HL-60/S4 treated with phorbol 12-myristate 13-acetate at 8.2 ng/mL for 4 days and 3 days (cell line): ENCODE measurements around the gene GRAMD1C.
"Not testable (repeated sequence)": the region's sequence is repeated elsewhere in the genome, so short reads cannot be mapped to it uniquely, and the experiment has no call there.

Experiments
- in situ Hi-C: fragments of 300-500 bp; cut with MboI; formaldehyde crosslinking; loops from 2 replicates; pipeline ENCODE4 v1.15.0; 2022; ENCODE audit warnings: low sequenced_read_pairs

The GRAMD1C gene

DNA sequence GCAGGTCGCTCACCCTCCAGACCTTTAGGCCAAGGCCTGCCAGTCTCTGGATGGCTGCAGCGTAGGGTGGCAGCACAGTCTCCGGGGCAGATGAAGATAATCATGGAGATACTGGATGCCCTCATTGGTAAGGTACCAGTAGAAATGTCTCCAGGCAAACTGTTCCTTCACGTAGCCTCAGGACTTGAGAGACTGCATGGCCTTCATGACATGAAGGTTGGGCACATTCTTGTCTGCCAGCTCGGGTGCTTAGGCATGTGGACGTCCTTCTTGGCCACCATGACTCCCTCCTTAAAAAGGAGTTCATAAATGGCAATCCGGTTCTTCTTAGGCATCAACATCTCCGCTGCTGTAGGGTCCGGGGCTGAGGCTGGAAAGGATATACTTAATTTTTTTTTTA, 11.8 kb downstream of the GRAMD1C start:
- in situ Hi-C loops: not testable (repeated sequence)

DNA sequence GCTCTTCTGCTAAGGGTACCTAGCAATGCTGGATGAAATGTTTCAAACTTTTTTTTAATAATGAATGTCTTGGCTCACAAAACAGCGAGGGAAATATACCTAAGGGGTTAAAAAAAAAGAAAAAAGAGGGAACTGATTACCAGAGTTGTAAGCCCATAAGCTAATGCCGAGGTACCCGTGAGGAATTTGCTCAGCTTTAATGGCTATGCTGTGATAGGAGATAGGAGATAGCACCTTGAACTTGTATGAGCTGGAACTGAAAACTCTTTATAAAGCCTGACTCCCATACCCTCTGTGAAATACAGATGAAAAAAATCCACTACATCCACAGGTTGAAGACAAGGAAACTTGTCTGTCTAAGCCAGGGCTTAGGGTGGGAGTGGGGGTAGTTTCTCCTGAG, 13.9 kb downstream of the GRAMD1C start:
- in situ Hi-C loops: no loop called here

DNA sequence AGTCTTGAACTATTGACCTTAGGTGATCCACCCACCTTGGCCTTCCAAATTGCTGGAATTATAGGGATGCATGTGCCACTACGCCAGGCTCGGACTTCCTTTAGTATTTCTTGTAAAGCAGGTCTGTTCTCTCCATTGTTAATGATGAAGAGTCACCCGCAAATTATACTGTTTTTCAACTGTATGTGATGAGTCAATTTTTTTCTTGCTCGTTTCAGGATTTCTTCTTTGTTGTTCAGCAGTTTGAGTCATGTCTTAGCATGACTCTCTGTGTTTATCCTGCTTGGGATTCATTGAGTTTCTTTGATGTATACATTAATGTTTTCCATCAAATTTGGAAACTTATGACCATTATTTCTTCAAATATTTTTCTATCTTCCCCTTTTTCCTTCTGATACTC, 28.9 kb downstream of the GRAMD1C start:
- in situ Hi-C loops: no loop called here

DNA sequence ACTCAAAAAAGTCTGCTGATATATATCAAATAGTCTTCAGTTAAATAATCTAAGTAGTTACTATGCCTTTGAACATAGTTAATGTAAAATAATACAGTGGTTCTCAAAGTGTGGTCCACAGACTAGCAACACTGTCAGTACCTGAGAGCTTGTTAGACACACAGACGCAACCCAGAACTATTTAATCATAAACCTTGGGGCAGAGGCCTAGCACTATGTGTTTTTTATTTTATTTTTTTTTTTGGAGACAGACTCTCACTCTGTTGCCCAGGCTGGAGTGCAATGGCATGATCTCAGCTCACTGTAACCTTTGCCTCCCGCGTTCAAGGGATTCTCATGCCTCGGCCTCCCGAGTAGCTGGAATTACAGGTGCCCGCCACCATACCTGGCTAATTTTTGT, 34.7 kb downstream of the GRAMD1C start:
- in situ Hi-C loops: no loop called here

DNA sequence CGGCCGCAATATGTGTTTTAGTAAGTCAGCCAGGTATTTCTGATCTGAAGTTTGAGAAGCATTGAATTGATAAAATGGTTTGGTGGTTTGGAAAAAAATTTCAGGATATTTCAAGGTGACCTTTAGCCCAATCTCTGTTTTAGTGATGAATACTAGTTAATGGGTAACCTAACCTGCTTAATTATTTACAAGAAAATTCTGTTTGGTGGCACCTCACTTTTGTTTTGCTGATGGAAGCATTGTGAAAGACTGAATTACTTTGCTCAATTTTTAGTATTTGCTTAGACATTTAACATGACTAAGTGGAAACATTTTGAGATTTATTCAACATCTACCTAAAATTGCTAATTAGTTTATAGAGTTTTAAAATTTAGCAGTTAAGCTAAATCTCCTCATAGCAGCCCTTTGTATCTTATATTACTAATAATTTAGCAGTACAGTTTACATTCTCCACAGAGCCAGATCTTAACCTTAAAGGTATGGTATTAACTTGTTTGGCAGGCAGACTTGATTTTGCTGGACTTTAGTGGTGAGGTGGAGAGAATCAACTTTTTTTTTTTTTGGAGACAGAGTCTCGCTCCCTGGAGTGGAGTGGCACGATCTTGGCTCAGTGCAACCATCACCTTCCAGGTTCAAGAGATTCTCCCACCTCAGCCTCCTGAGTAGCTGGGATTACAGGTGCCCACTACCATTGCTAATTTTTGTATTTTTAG, 35.4 kb downstream of the GRAMD1C start:
- in situ Hi-C loops: no loop called here

DNA sequence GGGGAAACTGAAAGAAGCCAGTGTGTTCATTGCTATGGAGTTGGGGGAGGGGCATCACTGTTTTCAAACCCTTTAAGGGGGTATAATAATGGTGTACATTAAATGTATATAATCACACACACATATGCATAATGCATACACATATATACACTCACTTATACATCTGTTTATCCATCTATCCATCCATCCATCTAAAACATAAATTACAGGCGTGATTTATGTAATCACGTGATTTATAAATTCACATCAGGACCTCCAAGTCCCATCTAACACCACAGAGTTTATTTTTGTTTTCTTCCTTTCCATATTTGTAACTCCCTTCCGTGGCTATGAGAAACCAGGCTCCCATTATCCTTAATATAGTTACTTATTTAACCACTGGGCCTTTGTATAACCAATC, 39.8 kb downstream of the GRAMD1C start:
- in situ Hi-C loops: no loop called here

DNA sequence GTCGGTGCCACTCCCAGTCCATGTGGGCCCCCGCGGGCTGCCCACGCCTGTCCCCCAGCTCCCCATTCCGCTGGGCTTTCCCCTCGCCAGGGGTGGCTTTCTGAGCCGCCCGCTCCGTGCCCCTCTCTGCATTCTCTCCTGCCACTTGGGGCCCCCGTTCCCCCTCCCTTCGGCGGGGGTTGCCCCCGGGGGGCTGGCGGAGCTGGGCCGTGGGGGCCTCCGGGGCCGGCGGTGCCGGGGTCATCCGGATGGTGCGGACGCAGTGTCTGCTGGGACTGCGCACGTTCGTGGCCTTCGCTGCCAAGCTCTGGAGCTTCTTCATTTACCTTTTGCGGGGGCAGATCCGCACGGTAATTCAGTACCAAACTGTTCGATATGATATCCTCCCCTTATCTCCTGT, 46.5 kb downstream of the GRAMD1C start:
- in situ Hi-C loops: no loop called here

DNA sequence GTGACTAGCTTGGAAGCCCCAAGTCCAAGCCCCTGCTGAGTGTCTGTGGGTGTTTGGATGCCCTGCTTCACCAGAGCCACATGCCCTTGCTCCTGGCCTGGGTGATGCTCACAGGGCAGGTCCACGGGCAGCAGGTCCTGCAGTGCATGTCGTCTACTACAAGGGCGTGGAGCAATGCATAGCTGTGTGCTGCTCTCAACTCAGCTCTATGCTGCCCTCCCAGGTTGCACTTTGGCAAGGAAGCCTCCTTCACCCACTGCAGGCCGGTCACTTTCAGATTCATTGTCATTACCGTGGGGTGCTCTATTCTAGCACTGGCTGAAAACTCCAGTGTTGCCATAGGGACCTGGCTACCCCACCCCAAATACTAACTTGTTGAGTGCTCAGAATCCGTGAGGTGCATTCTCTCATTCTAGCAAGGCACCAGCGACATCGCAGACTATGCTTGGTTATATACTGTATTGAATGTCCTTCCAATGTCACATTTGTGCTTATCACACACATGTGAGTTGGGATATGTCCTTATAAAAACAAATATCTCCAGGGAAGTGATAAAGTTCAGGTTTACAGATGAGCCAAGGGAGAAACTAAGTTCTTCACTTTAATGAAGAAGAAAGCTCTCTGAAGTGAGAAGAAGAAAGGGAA, 51.8 kb downstream of the GRAMD1C start:
- in situ Hi-C loops: no loop called here

DNA sequence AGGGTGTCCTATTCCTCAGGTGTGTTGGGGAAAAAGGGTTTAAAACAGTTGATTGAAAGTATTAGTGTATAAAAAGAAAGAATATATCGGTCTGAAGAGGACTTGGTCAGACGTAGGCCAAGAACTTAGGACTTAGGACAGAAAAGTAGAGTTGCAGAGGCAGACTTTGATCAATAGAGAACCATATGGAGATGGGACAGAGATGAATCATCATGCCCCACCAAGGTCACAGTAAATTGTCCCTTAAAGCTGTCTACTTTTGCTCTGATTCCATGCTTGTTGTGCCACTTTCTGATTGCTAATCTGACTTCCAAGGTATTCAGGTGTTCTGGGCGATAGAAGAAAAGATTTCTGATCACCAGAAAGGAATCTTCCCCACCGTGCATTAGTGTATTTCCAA, 56.3 kb downstream of the GRAMD1C start:
- in situ Hi-C loops: no loop called here

DNA sequence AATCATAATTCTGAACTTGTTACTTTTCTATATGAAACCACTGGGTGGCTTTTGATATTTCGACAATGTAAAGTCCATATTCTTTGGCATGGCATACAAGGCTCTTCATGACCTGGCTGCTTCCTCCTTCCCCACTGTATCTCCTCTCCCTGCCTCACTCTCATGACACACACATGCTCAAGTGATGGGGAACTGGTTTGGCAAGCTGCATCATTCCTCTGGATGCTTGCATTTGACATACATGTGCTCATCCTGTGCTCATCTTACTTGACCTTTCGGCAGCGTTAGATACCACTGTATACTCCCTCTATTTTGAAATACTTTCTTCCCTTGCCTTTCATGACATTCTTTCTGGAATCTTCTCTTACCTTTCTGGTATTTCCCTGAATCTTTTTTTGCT, 57.4 kb downstream of the GRAMD1C start:
- in situ Hi-C loops: no loop called here

DNA sequence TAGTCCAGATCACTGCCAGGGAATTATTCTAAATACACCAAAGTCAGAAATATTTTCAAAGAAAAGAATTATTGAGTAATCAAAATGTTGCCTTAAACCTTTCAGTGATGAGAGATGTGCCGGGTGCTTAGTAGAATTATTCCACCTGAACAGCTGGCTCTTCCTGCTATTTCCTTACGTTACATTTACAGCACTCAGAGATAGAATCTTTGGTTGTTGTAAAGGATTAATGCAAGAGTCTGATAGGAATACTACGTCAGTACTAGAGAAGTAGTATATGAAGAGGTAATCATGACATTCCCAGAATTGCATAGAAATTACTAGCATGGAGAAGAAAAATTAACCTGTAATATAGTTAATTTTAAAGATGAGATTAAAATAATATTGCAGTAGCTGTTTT, 58.3 kb downstream of the GRAMD1C start:
- in situ Hi-C loops: no loop called here

DNA sequence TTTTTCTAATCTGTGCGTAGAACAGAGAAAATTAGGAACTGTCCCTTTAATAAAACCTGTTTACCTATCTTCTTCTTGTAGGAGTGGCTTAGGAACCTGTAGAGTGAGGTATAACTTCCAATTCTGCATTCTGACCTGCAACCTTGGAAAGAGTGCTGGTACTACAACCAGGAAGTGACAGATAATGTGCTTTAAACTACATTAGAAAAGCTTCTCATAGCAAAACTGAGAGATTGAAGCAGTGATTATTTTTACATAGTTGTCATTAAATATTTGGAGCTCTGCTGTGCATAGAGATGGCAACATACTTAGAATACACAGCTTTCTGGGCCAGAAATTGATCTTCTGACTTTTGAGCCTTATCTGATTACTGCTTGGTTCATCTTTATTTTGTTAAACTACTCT, 58.8 kb downstream of the GRAMD1C start:
- in situ Hi-C loops: no loop called here

DNA sequence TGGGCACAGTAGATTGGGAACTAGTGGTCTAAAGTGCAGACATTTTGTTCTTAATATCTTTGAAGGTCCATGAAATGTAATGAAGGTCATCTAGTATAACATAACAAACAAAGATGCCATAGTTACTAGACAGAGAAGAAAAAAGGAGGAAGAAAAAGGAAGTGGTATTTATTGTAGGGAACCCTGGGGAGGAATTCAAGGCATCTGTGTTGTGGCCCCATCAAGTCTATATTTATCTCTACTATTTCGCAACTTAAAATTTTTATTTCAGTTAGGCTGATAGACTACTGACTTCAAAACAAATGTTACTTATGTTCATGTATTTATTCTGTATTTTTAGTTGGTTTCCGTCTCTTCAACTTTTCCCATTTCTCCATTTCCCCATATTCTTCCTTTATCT, 60.3 kb downstream of the GRAMD1C start:
- in situ Hi-C loops: no loop called here

DNA sequence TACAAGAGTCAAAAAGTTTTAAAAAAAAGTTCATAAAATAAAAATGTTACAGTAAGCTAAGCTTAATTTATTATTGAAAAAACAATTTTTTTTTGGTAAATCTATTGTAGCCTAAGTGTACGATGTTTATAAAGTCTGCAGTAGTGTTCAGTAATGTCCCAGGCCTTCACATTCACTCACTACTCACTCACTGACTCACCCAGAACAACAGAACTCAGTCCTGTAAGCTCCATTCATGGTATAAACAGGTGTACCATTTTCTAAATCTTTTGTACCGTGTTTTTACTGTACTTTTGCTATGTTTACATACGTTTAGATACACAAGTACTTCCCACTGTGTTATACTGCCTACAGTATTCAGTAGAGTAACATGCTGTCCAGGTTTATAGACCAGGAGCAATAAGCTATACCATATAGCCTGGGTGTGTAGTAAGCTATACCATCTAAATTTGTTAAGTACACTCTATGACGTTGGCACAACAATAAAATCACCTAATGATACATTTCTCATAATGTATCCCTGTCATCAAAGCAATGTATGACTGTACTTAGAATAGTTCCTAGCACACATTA, 68.1 kb downstream of the GRAMD1C start:
- in situ Hi-C loops: no loop called here

DNA sequence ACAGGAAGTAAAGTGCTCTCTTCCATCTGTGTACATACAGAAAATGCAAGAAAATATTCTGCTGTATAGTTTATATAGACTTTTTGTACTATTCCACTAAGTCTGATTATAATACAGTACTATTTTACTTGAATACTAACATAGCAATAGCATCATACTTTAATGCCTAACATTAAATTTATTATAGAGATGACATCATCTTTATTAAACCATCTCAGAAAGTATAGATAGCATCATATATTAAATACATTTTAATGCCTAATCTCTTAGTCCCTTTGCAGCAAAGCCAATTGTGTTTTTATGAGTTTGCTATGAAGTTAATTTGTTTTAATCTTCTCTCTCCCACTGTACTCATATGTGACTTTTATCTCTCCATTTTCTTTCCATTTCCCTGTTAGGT, 69.5 kb downstream of the GRAMD1C start:
- in situ Hi-C loops: no loop called here

DNA sequence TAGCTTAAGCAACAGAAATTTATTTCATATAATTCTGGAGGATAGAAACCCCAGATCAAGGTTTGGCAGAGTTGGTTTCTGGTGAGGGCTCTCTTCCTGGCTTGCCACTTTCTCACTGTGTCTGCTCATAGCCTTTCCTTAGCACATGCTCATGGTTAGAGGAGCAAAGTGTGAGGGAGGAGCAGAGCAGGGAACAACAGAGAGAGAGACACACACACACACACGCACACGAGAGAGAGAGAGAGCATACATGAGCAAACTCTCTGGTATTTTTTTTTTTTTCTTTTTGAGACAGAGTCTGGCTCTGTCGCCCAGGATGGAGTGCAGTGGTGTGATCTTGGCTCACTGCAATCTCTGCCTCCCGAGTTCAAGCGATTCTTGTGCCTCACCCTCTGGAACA, 72.4 kb downstream of the GRAMD1C start:
- in situ Hi-C loops: no loop called here

DNA sequence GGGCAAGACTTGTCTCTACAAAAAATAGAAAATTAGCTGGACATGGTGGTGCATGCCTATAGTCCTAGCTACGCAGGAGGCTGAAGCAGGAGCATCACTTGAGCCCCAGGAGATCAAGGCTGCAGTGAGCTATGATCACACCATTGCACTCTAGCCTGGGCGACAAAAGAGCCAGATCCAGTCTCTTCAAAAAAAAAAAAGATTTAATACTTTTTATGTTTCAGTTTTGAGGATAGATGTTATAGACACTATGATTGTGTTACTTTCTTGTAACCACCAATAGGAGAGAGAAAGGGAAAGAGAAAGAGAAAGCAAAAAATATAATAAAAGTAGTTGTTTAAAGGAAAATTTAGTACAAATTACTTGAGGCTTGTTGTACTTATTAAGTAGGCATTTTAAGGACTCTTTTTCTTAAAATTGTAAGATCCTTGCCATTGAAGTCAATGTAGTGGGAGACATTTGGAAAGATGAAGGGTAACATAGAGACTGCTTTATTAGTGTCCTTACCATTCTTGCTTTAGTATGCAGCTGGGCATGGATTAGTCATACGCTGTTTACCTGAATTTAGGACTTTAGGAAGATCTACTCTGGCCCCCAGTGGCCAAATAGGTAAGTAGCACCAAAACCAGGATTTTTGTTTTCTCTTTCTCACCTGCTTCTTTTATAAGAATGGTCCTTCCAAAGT, 74.1 kb downstream of the GRAMD1C start:
- in situ Hi-C loops: no loop called here

DNA sequence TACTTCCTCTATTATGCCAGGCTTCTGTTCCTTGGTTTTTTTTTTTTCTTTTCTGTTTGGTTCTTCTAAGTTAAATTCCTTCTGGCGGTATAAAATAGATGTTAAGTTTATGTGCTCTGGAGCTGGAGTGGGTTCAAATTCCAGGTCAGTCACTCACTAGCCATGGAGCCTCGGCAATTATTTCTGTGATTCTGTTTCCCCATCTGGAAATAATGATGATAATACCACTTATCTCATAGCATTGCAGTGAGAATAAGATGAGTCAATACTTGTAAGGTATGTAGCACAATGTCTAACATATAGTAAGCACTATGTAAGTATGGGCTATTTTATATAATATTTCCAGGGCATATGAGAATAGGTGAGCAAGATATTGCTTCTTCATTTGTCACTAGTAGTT, 76.1 kb downstream of the GRAMD1C start:
- in situ Hi-C loops: no loop called here

DNA sequence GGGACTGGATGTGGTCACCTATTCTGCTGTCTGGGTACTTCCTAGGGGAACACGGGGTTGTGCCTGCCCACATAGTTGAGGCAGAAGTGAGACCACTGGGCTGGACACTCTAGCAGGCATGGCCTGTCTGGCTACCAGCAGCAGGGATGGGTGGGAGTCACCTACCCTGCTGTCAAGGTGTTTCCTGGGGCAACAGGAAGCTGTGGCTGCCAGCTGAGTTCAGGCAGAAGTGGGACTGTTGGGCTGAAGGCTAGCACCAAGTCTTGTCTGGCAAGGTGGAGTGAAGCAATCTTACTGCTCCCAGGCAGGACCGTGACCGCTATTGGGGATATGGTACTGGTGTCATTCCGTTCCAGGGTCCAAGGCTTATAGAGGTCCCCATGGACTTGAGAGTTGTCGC, 89.0 kb downstream of the GRAMD1C start:
- in situ Hi-C loops: no loop called here

DNA sequence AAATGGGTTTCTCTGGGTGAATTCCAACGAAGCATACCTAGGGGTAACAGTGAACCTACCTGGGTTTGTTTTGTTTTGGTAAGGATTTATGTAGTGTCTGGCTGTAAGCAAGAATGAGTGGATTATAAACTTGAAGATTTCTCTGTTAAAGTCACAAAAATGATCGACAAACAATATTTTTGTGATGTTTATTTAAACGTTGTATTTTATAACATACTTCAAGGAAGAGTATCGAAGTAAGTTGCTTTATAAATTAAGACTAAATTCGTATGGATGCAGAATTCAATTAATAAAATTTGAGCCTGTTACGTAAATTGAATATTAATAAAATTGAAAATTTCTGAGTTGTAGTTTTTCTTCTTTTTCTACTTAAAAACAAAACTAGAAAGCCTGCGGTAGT, 108.2 kb downstream of the GRAMD1C start:
- in situ Hi-C loops: no loop called here

DNA sequence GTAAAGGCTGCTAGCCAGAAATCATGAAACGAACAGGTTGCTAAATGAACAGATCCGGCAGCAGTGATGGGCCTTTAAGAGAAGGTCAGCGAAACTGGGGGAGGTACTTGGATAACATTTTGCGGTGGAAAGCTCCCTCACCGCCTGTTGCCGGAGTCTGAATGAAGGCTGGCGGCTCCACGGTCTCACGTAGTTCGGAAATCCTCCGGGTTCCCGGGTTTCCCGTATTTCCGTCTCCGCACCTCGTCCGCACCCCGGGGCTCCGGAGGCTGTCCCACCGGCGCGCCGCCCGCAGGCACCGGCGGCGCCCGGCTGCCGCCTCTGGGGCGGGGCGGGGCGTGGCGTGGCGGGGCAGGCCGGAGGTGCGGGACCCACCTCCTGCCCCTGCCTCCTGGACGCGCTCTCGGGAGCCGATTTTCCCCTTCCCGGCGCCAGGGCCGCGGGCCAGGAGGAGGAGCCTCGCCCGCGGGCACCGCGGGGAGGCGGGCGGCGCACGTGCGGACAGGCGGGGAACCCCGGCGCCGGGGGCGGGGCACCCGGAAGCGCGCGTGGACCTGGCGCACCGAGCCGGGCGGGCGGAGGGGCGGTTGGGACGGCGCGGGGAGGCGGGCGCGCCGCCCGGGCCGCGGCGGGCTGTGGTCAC, 108.9 kb downstream of the GRAMD1C start, which contains the start of gene ZDHHC23:
Gene ZDHHC23 (plus strand): TSS at position 642 of the 643 bp plus-strand sequence. CDS start 790 bp downstream, outside the sequence.
- in situ Hi-C loops: no loop called here
